Astrocyte of the hippocampus (primary cell): ENCODE data around the gene COL1A1.

ENCODE experiments used
- DNase-seq: peaks from one replicate; pipeline ENCODE4 v3.0.0; 2011; ENCODE audit warnings: low read depth, low spot score

Gene COL1A1

GRCh38 chr17:50213026-50214022, 11.9 kb upstream of the COL1A1 start:
- peak; percentile 27 for DNase-seq

GRCh38 chr17:50212121-50212843, 10.9 kb upstream of the COL1A1 start:
- peak; percentile 77 for DNase-seq

DNA sequence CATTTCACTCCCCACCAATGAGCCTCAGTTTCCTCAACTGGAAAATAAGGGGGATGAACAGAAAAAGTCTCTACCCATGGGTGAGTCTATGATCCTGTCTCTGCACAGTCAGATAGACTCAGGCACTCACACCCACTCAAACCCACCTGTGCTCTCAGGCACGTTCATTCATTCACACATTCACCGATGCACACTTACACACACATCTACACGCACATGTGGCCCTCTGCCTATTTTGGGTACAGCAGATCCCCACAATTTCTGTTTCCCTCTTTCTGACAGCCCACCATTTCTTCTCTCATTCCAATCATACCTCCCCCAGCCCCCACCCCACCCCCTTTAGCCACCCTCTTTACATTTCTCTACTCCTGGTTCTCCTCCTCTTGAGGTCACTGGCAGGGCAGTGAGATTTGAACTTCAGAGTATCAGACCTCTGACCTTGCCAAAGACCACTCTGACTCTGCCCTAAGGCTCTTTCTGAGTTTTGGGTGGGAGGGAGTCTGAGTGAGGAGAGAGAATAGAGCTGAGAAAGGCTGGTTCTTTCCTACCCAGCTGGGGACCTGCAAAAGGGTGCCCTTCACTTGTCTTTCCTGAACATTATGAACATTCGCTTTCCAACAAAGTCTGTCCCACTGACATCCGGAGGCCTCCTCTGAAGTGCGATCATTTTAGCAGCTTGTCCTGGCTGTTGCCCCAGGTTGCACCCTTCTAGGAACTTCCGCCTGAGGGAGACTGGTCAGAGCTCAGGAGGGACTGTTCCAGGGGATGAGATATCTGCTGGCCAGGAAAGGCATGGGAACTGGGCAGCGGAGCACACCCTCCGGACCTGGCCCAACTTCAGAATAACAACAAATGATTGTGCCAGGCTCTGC, 10.1 kb upstream of the COL1A1 start:
- peak; percentile 28 for DNase-seq

DNA sequence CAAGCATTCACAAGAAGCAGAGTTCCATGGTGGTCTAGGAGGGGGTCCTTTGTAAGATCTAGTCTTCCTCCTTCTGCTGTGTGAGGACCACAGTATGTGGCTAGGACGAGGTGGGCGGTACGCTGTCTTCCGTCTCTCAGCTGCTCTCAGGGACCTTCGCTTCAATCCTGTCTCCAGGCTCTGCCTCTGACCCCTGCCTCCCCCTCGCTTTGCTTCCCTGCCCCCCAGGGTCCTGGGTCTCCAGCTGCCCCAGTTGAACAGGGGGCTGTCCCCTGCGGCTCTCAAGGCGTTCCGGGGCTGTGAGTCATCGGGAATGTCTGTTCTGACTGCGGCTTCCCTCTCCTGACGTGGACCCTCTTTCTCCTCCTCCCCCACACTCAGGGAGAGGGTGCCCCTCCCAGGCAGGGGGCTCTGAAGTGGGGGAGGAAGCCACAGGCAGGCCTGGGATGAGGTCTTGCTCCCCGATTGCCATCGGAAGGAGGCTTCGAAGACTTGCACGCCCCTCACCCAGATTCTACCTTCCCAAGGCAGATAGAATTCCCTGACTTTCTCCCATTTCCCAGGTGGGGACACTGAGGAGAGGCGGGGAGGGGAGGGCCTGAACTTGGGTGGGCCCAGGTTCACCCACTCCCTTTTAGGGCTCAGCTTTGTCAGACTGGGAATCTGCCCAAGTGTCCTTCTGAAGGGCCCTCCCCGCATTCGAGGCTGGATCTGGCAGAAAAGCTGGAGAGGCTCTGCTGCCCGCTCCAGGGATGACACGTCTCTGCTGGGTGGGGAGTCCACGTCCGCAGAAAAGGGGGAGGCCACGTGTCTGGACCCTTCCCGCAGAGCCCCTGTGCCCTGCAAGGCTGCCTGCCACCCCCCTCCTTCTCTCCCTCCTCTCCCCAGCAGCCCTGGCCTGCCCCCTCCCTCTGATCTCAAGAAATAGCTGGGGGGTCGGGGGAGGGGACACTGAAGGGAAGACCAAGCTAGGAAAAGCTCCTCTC, 9.1 kb upstream of the COL1A1 start:
- peak; percentile 99 for DNase-seq

- peak; percentile 98 for DNase-seq
Observed at GRCh38 chr17:50209472-50210239, 8.2 kb upstream of the COL1A1 start.

DNA sequence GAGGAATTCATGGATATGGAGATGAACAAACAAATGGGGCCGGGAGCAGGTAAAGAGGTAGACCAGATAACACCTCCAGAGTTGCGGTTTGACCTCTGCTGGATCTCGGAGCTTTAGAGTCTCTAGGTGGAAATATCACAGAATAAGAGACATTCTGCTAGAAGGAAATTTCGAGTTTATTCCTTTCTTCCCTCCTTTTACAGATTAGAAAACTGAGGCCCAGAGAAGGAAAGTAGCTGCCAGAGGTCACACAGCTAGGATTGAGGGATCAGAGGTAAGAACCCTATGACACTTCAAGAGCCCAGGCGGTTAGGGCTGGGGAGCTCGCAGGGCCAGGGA, 7.7 kb upstream of the COL1A1 start:
- DNase-seq, result peak; percentile 1

GRCh38 chr17:50208611-50209061, 7.2 kb upstream of the COL1A1 start:
- DNase-seq, result no peak

DNA sequence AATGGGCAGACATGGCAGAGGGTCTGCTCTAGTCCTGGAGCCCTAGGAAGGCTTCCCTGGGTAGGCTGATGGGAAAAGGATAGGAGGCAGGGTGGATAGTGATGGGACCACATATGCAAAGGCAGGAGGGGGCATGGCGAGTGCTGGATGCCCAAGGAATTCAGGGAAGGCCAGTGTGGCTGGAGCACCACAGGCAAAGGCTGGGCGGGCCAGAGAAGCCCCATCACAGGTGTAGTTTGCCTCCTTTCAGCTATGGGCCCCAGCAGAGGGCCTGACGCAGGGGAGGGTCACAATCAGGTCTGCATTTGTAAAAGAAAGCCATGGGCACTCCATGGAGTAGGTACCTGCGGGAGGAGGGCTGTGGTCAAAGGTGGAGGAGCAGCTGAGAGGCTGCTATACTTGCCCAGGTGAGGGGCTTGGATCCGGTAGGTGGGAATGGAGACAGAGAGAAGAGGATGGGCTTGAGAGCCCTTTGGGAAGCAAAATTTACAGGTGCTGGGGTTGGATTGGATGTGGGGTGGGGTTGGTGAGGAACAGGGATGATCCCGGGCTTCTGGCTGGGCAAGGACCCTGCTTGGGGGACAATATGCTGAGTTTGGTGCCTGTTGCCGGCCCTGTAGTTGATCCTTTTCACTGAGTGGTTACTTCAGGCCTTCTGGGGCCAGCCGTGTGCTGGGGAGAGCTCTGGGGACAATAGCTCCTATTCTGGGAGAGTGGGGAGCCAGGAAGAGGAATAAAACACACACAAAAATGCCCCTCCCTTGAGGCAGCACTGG, 6.5 kb upstream of the COL1A1 start:
- no peak for DNase-seq

DNA sequence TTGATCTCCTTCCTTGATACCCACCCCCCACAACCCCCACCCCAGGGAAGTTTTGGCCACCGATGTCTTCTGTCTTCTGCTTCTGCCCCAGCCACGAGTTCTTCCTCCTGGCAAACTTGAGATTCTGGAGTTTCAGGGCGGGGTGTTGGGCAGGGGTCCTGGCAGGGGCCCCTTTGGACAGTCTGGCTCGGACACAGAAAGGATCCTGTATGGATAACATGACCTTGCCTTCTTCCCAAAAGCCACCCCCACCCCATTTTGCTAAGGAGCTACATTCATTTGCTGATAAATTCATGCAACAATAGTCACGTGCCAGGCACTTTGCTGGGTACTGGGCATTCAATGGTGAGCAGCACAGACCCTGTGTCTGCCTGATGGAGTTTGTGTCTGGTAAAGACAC, 5.9 kb upstream of the COL1A1 start:
- no peak for DNase-seq

DNA sequence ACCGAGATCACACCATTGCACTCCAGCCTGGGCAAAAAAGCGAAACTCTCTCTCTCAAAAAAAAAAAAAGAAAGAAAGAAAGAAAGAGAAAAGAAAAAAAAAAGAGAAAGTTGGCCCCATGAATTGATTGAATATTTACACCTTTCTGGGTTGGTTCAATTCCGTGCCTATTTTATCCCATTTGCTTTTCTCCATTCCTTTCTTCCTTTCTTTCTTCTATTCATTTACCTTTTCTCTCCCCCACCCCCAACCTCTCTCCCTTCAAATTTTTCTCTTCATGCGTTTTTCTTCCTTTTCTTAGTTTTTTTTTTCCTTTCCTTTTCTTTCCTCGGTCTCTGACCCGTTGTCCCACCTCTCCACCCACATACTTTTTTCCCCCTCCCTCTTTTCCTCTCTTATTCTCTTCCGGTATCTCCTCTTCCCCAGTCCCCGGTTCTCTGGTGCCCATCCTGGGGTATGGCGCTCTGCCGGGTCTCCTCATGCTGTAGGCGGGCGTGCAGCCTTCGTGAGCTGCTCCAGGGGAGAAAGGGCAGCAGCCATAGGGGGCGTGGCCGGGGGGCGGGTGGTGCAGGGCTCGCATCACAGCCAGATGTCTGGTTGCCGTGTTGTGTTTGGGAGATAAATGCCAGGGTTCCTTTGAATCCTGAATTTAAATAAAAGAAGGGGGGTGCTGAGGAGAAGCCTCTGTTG, 5.3 kb upstream of the COL1A1 start:
- peak; percentile 74 for DNase-seq

DNA sequence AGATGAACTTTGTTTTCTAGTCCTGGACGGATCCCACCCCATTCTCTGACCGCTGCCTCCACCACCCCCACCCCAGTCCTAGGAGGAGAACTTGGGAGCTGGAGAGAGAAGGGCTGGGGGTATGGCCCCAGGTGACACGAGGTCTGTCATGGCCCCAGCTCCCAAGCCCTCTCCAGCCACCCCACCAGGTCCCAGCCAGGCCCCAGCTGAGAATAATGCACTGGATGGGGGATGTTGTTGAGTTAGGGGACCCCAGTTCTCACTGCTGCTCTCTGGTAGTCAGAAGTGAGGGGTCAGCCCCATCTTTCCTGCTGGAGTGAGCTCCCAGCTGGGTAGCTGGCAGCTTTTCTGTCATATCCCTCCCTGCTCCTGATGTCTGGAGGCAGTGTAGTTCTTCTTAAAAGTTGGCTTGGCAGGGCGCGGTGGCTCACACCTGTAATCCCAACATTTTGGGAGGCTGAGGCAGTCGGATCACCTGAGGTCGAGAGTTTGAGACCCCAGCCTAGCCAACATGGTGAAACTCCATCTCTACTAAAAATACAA, 4.6 kb upstream of the COL1A1 start:
- no peak for DNase-seq

DNA sequence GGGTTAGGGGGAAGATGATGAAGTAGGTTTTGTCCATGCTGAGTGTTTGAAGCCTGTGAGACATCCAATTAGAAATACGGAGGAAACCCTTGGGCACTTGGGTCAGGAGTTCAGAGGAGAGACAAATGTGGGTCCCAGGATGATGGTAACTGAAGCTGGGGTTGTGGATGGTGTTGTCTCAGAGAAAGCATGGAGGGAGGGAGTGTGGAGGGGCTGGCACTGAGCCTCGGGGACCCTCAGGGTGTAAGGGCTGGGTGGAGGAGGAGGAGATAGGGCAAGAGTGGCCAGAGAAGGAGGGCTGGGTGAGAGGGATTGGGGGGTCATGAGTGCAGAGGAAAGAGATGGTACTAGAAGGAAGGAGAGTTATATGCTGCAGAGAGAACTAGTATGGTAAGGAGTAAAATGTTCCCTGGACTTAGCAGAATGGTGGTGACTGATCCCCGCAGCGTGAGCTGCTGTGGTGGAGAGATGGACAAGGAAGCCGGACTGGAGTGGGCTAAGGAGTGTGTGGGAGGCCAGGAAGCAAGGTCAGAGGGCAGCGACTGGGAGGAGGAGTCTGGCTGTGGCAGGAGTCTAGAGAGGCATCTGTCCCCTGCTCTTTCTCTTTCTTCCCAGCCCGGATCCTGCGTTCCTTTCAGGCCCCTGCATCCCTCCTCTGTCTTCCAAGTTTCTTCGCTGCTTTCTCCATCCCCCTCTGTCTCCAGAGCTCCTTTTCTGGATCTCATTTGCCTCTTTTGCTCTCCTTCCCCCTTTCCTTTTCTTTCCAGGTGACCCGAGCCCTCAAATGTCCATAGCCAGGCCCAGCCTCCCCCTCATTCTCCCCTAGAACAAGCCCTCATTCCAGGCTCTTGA, 3.9 kb upstream of the COL1A1 start:
- DNase-seq, result peak; percentile 12

- DNase-seq, result no peak
Observed at GRCh38 chr17:50204431-50204830, 3.0 kb upstream of the COL1A1 start.

- DNase-seq, result peak; percentile 76
Observed at GRCh38 chr17:50203604-50204345, 2.3 kb upstream of the COL1A1 start.

- DNase-seq, result peak; percentile 23
Observed at GRCh38 chr17:50203086-50203485, 1.7 kb upstream of the COL1A1 start.
